ENCODE data around the gene SCAANT1. TPM values are rescaled to one million over a fixed set of nuclear protein-coding genes. Genes with fewer than 3 reads are reported as not detected.

SCAANT1 gene
- total RNA-seq, 1 experiment from 2014 or later = not detected

DNA sequence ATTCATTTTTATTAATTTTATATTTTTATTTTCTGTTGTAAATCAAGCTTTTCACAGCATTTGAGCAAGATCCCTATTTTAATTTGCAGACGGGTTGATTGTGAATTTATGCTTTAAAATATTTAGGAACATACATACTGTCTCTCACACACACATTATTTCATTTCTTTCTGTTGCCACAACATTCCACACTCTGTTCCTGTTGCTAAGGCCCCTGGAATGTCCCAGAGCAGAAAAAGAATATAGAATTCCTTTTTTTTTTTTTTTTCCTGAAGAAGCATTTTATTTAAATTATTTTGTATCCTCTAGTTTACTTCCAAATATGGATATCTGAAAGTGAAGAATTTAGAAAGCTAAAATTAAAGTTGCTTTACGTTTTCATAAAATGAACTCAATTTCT, 36.8 kb upstream of the SCAANT1 start:
- Histone ChIP-seq H3K4me3 (no peak overlapping the region), H3K36me3 (ENCODE audit: low read depth) (no peaks in the 10 kb centered on the region), H3K27me3 (ENCODE audit: insufficient read depth, low read depth) (no peaks in the 10 kb centered on the region), H2AFZ (no peak overlapping the region), H3F3A (ENCODE audit: insufficient read depth, low read depth) (no peaks in the 10 kb centered on the region), H3K9me3 (ENCODE audit: insufficient read depth, low read depth) (no peaks in the 10 kb centered on the region), H4K20me1 (ENCODE audit: insufficient read depth) (peaks cover 11% of the 10 kb centered on the region; the same call in 1 of the 2 replicates), H3K27ac (no peak overlapping the region), H3K9me2 (ENCODE audit: insufficient read depth) (no peaks in the 10 kb centered on the region), H3K4me2 (no peak overlapping the region), H3K79me2 (ENCODE audit: low read depth) (no peaks in the 10 kb centered on the region), H3K4me1 (replicated peaks; ENCODE audit: insufficient read depth) (no peaks in the 10 kb centered on the region)
- no peak for DNase-seq
- ChIA-PET CTCF (no interaction called here), POLR2A (ENCODE audit: unreplicated experiment) (no interaction called here)
- no TSS peak for BruUV-seq (replicated peaks)
- TF ChIP-seq, protein P1, sequence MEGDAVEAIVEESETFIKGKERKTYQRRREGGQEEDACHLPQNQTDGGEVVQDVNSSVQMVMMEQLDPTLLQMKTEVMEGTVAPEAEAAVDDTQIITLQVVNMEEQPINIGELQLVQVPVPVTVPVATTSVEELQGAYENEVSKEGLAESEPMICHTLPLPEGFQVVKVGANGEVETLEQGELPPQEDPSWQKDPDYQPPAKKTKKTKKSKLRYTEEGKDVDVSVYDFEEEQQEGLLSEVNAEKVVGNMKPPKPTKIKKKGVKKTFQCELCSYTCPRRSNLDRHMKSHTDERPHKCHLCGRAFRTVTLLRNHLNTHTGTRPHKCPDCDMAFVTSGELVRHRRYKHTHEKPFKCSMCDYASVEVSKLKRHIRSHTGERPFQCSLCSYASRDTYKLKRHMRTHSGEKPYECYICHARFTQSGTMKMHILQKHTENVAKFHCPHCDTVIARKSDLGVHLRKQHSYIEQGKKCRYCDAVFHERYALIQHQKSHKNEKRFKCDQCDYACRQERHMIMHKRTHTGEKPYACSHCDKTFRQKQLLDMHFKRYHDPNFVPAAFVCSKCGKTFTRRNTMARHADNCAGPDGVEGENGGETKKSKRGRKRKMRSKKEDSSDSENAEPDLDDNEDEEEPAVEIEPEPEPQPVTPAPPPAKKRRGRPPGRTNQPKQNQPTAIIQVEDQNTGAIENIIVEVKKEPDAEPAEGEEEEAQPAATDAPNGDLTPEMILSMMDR (conservative IDR thresholded peaks at IDR 0.05) = no peak
- no peak for TF ChIP-seq EZH2 (IDR thresholded peaks at IDR 0.05; ENCODE audit: low read depth)
- intact Hi-C loops (cut with micrococcal nuclease; ENCODE audit: unreplicated experiment) = no loop called here

DNA sequence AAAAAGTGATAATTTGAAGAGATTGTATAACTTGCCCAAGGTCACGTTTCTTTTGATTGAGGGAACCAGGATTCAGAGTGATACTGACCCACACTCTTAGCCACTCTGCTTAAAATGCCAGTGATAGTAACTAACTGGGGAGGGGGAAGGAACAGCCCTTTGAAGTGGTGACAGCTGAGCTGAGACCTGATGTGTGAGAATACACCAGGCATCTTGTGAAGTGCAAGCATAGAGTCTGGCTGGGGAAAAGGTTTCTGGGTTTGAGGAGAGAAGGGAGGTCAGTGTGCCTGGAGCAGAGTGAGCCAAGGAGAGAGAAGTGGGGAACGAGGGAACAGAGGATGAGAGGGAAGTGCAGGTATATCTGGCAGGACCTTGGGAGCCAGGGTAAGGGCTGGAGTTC, 35.4 kb upstream of the SCAANT1 start:
- Histone ChIP-seq H3K36me3 (ENCODE audit: low read depth) (no peaks in the 10 kb centered on the region), H2AFZ (no peak overlapping the region), H3K9me2 (ENCODE audit: insufficient read depth) (no peaks in the 10 kb centered on the region), H3K27me3 (ENCODE audit: insufficient read depth, low read depth) (no peaks in the 10 kb centered on the region), H3K9me3 (ENCODE audit: insufficient read depth, low read depth) (no peaks in the 10 kb centered on the region), H3K79me2 (ENCODE audit: low read depth) (no peaks in the 10 kb centered on the region), H3K4me2 (no peak overlapping the region), H4K20me1 (ENCODE audit: insufficient read depth) (peaks cover 11% of the 10 kb centered on the region; the same call in 1 of the 2 replicates), H3F3A (ENCODE audit: insufficient read depth, low read depth) (no peaks in the 10 kb centered on the region), H3K4me3 (no peak overlapping the region), H3K27ac (no peak overlapping the region), H3K4me1 (replicated peaks; ENCODE audit: insufficient read depth) (no peaks in the 10 kb centered on the region)
- no peak for TF ChIP-seq EZH2 (IDR thresholded peaks at IDR 0.05; ENCODE audit: low read depth)
- TF ChIP-seq, protein P1 (conservative IDR thresholded peaks at IDR 0.05) = no peak
- CTCF ChIA-PET = no interaction called here
- POLR2A ChIA-PET (ENCODE audit: unreplicated experiment) = no interaction called here
- no peak for DNase-seq
- intact Hi-C loops (cut with micrococcal nuclease; ENCODE audit: unreplicated experiment) = no loop called here
- no TSS peak for BruUV-seq (replicated peaks)

DNA sequence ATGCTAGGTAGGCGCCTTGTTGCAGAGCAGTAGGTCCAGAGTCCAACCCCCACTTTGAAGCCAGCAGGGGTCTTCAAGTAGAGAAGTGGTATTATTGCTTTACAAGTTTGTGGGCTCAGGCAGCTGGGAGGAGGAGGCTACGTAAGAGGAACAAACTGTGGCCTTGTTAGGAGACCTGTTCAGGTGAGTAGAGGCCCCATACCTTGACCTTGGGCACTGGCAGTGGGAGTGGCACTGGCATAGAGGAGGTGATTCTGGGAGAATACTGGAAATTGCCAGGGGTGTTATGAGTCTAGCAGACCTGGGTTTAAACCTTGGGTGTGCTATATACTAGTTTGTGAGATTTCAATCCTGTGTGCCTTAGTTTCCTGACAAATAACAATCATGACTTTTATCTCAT, 34.6 kb upstream of the SCAANT1 start:
- Histone ChIP-seq H3K4me2 (no peak overlapping the region), H3F3A (ENCODE audit: insufficient read depth, low read depth) (no peaks in the 10 kb centered on the region), H3K9me2 (ENCODE audit: insufficient read depth) (no peaks in the 10 kb centered on the region), H2AFZ (no peak overlapping the region), H3K36me3 (ENCODE audit: low read depth) (no peaks in the 10 kb centered on the region), H3K4me3 (no peak overlapping the region), H3K27me3 (ENCODE audit: insufficient read depth, low read depth) (no peaks in the 10 kb centered on the region), H3K27ac (no peak overlapping the region), H3K4me1 (replicated peaks; ENCODE audit: insufficient read depth) (no peaks in the 10 kb centered on the region), H3K79me2 (ENCODE audit: low read depth) (no peaks in the 10 kb centered on the region), H3K9me3 (ENCODE audit: insufficient read depth, low read depth) (no peaks in the 10 kb centered on the region), H4K20me1 (ENCODE audit: insufficient read depth) (peaks cover 11% of the 10 kb centered on the region; the same call in 1 of the 2 replicates)
- POLR2A ChIA-PET (ENCODE audit: unreplicated experiment) = no interaction called here
- no peak for TF ChIP-seq EZH2 (IDR thresholded peaks at IDR 0.05; ENCODE audit: low read depth)
- TF ChIP-seq, protein P1 (conservative IDR thresholded peaks at IDR 0.05) = no peak
- intact Hi-C loops (cut with micrococcal nuclease; ENCODE audit: unreplicated experiment) = no loop called here
- DNase-seq = no peak
- no TSS peak for BruUV-seq (replicated peaks)
- CTCF ChIA-PET = no interaction called here
